Dermis lymphatic vessel endothelial cell (primary cell): Measurements from ENCODE around the gene SYPL2. TPM values are rescaled to one million over a fixed set of nuclear protein-coding genes. Genes with fewer than 3 reads are reported as not detected.

Source experiments
- total RNA-seq: library from RNA; depleted of rRNA; stranded (reverse); fragments of >200 nt; gene quantifications from 2 replicates; pipeline ENCODE4 v1.2.1, GENCODE V29; 2014

Gene SYPL2
- under 0.01 TPM in 1 of 2 replicates, not detected in the other for total RNA-seq

DNA sequence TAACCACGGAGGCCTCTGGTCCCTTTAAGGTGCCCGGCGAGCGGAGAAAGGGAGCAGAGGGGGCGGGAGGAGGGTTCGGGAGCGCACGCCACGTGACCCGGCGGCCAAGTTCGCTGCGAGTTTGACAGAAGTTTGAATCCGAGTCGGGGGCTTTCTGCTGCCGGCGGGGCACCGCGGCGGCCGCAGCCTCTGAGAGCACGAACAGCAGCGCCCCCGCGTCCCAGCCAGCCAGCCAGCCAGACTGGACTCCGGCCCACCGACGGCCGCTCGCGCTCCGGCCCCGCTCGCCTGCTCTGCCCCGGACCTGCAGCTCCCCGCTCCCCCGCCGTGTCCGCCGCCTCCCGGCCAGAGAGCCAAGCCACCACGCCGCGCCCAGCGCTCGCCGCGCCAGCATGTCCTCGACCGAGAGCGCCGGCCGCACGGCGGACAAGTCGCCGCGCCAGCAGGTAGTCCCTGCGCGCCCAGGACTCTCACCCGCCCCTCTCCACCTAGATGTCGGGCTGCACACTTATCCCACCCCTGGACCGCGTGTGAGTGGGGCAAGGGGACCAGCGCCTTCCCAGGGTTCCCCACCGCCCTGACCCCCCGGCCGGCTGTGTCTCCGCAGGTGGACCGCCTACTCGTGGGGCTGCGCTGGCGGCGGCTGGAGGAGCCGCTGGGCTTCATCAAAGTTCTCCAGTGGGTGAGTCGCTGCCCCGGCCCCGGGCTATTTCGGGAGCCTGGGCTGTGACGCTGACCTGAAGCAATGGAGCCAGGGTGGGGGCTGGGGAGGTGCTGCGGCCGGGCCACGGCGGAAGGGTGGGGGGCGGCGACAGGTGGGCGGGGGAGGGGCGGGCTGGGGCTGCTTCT is at the start of gene SYPL2:
Gene SYPL2, plus strand, starts transcription at position 95 of the 849 bp plus-strand sequence. Its CDS starts 298 bp downstream, at position 393.

DNA sequence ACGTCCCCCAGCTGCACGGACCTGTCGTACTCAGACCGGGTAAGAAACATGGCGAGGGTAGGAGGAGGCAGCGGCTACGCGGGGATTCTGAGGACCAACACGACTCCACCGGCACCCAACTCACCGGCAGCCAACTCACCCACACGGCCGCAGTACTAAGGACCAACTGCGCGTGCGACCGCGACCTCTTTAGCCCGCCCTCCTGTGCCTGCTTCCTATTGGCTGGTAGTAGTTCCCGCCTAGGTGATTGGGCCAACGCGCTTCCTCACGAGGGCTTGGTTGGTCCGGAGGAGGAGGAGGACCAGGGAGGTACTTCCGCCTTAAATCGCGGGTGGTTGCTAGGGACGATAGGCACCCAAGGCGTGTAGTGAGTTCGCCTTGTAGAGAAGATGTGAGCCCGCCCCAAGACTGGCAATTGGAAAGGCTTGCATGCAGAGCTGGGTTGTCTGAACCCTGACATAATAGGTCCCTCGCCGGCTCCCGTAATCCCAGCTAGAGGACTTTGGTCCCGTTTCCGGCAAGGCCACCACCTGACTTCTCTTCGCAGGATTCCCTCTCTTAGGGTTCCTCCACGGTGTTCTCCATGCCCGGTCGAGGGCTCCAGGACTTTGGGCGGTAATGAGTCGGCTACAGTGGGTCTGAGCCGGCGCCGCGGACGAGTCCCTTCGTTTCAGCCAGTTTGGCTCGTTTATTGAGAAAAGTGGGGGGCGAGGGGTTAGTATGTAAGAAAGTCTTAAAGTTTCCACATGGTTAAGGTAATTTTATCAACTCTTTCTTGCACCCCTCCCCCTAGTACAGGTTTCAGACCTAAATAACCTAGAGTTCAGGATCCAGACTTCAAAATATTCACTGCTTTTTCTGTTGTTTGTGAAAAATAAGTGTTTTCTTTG is 39.8 kb upstream of the SYPL2 start, which contains the start of gene PSMA5:
Gene PSMA5, minus strand, starts transcription at position 168 of the 890 bp plus-strand sequence. Its CDS starts 118 bp downstream, at position 50.

DNA sequence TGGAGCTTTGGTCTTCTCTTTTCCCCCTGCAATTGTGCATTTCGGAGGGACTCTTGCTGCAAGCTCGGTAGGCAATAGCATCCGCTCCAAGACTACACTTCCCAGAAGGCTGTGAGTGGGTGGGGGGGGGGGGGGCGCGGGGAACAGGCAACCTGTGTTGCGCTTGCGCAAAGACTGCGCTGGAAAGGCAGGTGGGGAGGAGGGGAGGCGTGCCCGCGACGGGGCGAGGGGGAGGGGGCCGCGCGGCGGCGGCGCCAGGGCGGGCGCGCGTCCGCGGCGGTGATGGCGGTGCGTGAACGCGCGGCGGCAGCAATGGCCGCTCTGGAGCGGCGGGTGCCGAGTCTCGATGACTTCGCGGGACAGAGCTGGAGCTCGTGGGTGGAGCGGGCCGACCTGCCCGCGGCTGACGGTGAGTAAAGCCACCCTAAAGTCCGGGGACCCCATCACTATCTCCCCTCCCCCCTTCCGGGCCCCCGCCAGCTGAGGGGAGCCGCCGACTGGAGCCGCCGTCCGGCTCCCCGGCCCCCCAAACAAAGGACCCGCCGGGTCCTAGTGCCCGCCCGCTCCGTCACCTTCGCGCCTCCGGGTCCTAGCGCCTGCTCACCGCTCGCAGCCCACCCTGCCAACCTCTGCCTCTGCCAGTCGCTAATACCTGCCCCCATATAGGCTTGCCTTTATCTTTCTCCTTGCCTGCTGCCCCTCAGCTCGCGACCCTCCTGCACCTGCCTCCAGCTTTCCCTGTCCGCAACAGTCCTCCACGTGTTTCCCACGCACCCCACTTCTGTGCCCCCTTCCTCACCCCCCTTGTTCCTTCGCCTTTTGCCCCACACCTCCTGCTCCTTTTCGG is 17.5 kb downstream of the SYPL2 start, which contains the start of gene ATXN7L2:
Gene ATXN7L2, plus strand, starts transcription at position 234 of the 847 bp plus-strand sequence. Its CDS starts 49 bp downstream, at position 283.

DNA sequence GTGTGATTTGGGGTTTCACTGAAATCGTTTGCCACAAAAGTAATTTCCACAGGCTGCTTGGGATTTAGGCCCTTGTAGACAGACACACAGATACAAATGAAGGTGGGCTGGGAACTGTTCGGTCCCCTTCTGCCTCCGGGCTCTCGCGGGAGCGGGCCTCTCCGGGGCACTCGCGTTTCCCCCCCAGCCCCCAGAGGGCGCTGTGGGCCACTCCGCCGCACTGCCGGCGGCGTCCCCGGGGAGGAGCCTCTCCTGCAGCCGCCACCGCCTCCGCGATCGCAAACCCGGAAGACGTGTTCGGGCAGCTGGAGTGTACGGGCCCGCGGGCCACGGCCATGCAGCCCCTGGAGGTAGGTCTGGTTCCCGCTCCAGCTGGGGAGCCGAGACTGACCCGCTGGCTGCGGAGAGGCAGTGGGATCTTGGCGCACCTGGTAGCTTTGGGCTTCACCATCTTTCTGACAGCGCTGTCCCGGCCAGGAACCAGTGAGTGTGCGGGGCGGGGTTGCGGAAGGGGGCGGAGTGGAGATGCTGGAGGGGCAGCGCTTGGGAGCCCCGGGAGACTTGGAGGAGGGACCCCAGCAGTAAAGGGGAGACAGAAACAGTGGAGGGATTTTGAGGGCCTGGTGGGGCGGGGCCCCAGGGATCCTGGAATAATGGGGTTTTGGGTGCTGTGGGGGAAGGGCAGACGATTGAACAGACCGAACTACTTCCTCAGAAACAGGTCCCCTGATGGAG is 27.6 kb downstream of the SYPL2 start, which contains the start of gene CYB561D1:
Gene CYB561D1, plus strand, starts transcription at position 290 of the 735 bp plus-strand sequence. Its CDS starts 46 bp downstream, at position 336.

GRCh38 chr1:109509176-109510134 is 43.1 kb downstream of the SYPL2 start, which contains the start of gene AMIGO1:
AMIGO1 (minus strand) TSS chr1:109509727; CDS start chr1:109508912, 815 bp downstream.

Other genes with a start within 250 kb of the SYPL2 start
- 0.43 and 0.65 TPM in 2 replicates for gene CELSR2, start 217.0 kb upstream of the SYPL2 start, total RNA-seq
- gene PSRC1, start 183.4 kb upstream of the SYPL2 start, total RNA-seq = 1.0 and 1.3 TPM in 2 replicates
- gene MYBPHL, start 159.5 kb upstream of the SYPL2 start, total RNA-seq = not detected in 2 replicates
- 10.3 and 18.4 TPM in 2 replicates for gene SORT1, start 68.6 kb upstream of the SYPL2 start, total RNA-seq
- 44.6 and 53.6 TPM in 2 replicates for gene PSMA5, start 40.1 kb upstream of the SYPL2 start, total RNA-seq
- 0.76 and 1.3 TPM in 2 replicates for gene ATXN7L2, start 17.4 kb downstream of the SYPL2 start, total RNA-seq
- gene CYB561D1, start 27.5 kb downstream of the SYPL2 start, total RNA-seq = 4.7 and 5.5 TPM in 2 replicates
- 1.2 and 1.7 TPM in 2 replicates for gene AMIGO1, start 43.2 kb downstream of the SYPL2 start, total RNA-seq
- gene GPR61, start 73.3 kb downstream of the SYPL2 start, total RNA-seq = 0.11 and 0.17 TPM in 2 replicates
- 11.8 and 13.5 TPM in 2 replicates for gene GNAI3, start 82.1 kb downstream of the SYPL2 start, total RNA-seq
- 0.11 and 0.17 TPM in 2 replicates for gene GNAT2, start 153.1 kb downstream of the SYPL2 start, total RNA-seq
- gene AMPD2, start 153.3 kb downstream of the SYPL2 start, total RNA-seq = 20.9 and 22.6 TPM in 2 replicates
- 0.95 and 1.4 TPM in 2 replicates for gene GSTM4, start 189.6 kb downstream of the SYPL2 start, total RNA-seq
- gene GSTM2, start 201.5 kb downstream of the SYPL2 start, total RNA-seq = 1.2 and 1.7 TPM in 2 replicates
- 2.9 TPM in 1 of 2 replicates, not detected in the other for gene GSTM1, start 221.3 kb downstream of the SYPL2 start, total RNA-seq
- 0.11 TPM in 1 of 2 replicates, not detected in the other for gene GSTM5, start 245.7 kb downstream of the SYPL2 start, total RNA-seq